Sigmoid colon (tissue), 7 donors: ENCODE results near the gene ZNF646. TPM values are rescaled to one million over a fixed set of nuclear protein-coding genes. Genes with fewer than 3 reads are reported as not detected.
A peak's percentile ranks its signal among the peaks of the same experiment; 100 is the strongest.

Experiments
- DNase-seq: peaks from one replicate; pipeline ENCODE4 v3.0.0-alpha.2; 2019
- H3K27ac ChIP-seq, 4 donors: fragments of 200-600 bp; sonication (generic); one replicate each; pipeline ENCODE4 v1.5.1; 2016 to 2019; ENCODE audit warnings: mild to moderate bottlenecking in 1 of 4
- H3K27me3 ChIP-seq, 3 donors: fragments of 200-600 bp; sonication (generic); one replicate each; pipeline ENCODE4 v1.5.1; 2019; ENCODE audit warnings: mild to moderate bottlenecking in 1 of 3
- H3K36me3 ChIP-seq, 4 donors: fragments of 200-600 bp; sonication (generic); one replicate each; pipeline ENCODE4 v1.5.1; 2016 to 2019
- H3K4me1 ChIP-seq, 4 donors: fragments of 200-600 bp; sonication (generic); one replicate each; pipeline ENCODE4 v1.5.1; 2017 to 2019
- H3K4me3 ChIP-seq, 4 donors: fragments of 200-600 bp; sonication (generic); one replicate each; pipeline ENCODE4 v1.5.1; 2017 to 2019; ENCODE audit warnings: mild to moderate bottlenecking in 2 of 4, moderate library complexity in 1 of 4
- H3K9me3 ChIP-seq, 4 donors: fragments of 200-600 bp in 3 of 4; sonication (generic) in 3 of 4; one replicate each; pipeline versions ENCODE4 v1.5.1 to v1.6.1; 2013 to 2019
- EP300 ChIP-seq, 4 donors: sonication (generic); formaldehyde crosslinking; IDR thresholded peaks; one replicate each; pipeline ENCODE4 v1.6.1; 2017; ENCODE audit warnings: antibody characterized with exemption in 4 of 4
- POLR2A ChIP-seq, 2 donors: fragments of 450-650 bp; IDR thresholded peaks; one replicate each; pipeline ENCODE4 v1.6.1; 2016; ENCODE audit warnings: antibody characterized with exemption in 2 of 2, mild to moderate bottlenecking in 2 of 2, moderate library complexity in 2 of 2
- POLR2AphosphoS5 ChIP-seq, 4 donors: sonication (generic); formaldehyde crosslinking; IDR thresholded peaks; one replicate each; pipeline ENCODE4 v1.6.1; 2017; ENCODE audit warnings: antibody characterized with exemption in 4 of 4
- WGBS, 2 donors: extraction: QIAGEN DNeasy Blood & Tissue Kit; methylation state at CpG; one replicate each; pipeline ENCODE4 v1.1.7; 2013; 5-methylcytosine and 5-hydroxymethylcytosine counted together
- intact Hi-C: fragments of 100-400 bp; cut with DNase I; formaldehyde crosslinking; loops from one replicate; pipeline ENCODE4 v1.15.1; 2023
- polyA plus RNA-seq, 3 donors: library from polyadenylated mRNA; stranded (reverse); fragments of 200-250 nt; gene quantifications; one replicate each; pipeline ENCODE4 v1.2.3, GENCODE V29; 2013
- total RNA-seq, 4 donors: library from RNA; depleted of rRNA; stranded (reverse); fragments of >200 nt; gene quantifications; one replicate each; pipeline ENCODE4 v1.1.0, GENCODE V29; 2016
- TF ChIP-seq, protein P1 (sequence below), 4 experiments: fragments of 450-650 bp in 3 of 4; fragments of 200-600 bp in 1 of 4; IDR thresholded peaks; one replicate each; pipeline ENCODE4 v1.5.1; 2016 to 2019; ENCODE audit warnings: antibody characterized with exemption in 4 of 4, mild to moderate bottlenecking in 3 of 4, moderate library complexity in 2 of 4
- donor health status: healthy with polysubstance abuse.
- donor health status: Bipolar disorder and iron deficiency.
- donor health status: healthy.

The ZNF646 gene
- total and polyA plus RNA-seq, 7 donors = 1.8 to 15.0 (median 8.3) TPM

DNA sequence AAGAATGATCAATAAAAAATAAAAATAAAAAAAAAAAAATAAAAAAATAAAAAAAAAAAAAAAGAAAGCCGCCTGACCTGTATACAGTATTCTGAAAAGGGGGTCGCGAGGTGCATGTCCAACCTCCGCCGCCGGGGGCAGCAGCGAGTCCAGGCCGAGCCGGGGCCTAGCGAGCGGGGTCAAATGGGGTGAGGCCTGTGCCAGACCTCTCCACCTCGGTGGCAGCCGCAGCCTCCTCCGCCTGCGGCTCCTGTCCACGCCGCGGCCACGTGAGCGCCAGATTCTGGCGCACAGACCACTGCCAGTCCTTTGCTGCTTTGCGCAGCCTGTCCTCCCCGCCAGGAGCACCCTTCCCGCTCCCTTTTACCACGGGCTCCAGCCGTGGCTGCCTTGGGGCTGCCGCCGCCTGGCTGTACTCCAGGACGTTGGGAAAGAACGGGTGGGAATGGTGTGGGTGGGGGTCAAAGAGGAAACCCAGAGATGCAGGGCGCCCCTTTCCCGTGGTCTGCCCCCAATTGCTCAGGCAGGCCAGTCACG is 31.5 kb downstream of the ZNF646 start:
- H3K4me3 ChIP-seq = peak overlapping the region in 3 of 4 donors; percentile 16 to 24 (median 16)

DNA sequence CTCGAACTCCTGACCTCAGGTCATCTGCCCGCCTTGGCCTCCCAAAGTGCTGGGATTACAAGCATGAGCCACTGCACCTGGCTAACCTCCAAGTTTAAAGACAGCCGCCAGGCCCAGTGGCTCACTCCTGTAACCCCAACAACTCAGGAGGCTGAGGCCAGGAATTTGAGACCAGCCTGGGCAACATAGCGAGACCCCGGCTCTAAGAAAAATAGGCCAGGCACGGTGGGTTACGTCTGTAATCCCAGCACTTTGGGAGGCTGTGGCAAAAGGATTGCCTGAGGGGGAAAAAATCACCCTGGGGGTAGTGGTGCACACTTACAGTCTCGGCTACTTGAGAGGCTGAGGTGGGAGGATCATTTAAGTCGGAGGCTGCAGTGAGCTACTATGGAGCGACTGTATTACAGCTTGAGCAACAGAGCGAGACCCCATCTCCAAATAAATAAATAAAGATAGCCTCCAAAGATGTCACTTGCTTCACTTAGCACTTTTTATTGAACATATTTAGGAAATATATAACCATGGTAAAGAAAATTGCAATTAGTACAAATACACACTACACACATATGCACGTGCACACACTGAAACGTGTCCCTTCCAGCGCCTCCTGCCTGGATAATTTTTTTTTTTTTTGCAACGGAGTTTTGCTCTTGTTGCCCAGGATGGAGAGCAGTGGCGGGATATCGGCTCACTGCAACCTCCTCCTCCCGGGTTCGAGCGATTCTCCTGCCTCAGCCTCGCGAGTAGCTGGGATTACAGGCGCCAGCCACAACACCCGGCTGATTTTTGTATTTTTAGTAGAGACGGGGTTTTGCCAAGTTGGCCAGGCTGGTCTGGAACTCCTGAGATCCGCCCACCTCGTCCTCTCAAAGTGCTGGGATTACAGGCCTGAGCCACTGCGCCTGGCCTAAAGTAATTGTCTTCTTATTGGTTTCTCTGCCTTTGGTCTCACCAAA is 32.6 kb downstream of the ZNF646 start:
- H3K9me3 ChIP-seq = no peaks in the 10 kb centered on the region
- TF ChIP-seq EP300 (IDR thresholded peaks at IDR 0.05) (no peak), POLR2AphosphoS5 (IDR thresholded peaks at IDR 0.05) (no peak), POLR2A (IDR thresholded peaks at IDR 0.05) (no peak)
- TF ChIP-seq, protein P1, sequence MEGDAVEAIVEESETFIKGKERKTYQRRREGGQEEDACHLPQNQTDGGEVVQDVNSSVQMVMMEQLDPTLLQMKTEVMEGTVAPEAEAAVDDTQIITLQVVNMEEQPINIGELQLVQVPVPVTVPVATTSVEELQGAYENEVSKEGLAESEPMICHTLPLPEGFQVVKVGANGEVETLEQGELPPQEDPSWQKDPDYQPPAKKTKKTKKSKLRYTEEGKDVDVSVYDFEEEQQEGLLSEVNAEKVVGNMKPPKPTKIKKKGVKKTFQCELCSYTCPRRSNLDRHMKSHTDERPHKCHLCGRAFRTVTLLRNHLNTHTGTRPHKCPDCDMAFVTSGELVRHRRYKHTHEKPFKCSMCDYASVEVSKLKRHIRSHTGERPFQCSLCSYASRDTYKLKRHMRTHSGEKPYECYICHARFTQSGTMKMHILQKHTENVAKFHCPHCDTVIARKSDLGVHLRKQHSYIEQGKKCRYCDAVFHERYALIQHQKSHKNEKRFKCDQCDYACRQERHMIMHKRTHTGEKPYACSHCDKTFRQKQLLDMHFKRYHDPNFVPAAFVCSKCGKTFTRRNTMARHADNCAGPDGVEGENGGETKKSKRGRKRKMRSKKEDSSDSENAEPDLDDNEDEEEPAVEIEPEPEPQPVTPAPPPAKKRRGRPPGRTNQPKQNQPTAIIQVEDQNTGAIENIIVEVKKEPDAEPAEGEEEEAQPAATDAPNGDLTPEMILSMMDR (IDR thresholded peaks at IDR 0.05) = no peak
- peaks cover 8 to 26% (median 17%) of the 10 kb centered on the region in 4 donors for H3K36me3 ChIP-seq
- 91 to 92% methylated on average over 28 of the region's 28 CpGs for WGBS, 2 donors
- H3K27me3 ChIP-seq = no peaks in the 10 kb centered on the region
- H3K4me3 ChIP-seq = no peak overlapping the region
- no peak for DNase-seq
- peaks cover 0 to 32% (median 27%) of the 10 kb centered on the region in 4 donors for H3K4me1 ChIP-seq
- H3K27ac ChIP-seq = peak overlapping the region in 3 of 4 donors; percentile 89
- intact Hi-C loops = loop anchor here (5.0 kb wide), 1 partner anchor 36 kb away; no protein-coding TSS in a partner anchor

More for the DNA sequence above, 31.5 kb downstream of the ZNF646 start:
- intact Hi-C loops = loop anchor here (5.0 kb wide), 1 partner anchor 37 kb away; no protein-coding TSS in a partner anchor
- TF ChIP-seq, protein P1 (IDR thresholded peaks at IDR 0.05) = peak; percentile 70 to 86 (median 80)
- TF ChIP-seq POLR2AphosphoS5 (IDR thresholded peaks at IDR 0.05) = peak; percentile 46 to 75 (median 58)
- peak in 1 of 4 donors; percentile 71 for TF ChIP-seq EP300 (IDR thresholded peaks at IDR 0.05)
- no peak for TF ChIP-seq POLR2A (IDR thresholded peaks at IDR 0.05)
- H3K36me3 ChIP-seq = peaks cover 7 to 16% (median 11%) of the 10 kb centered on the region in 4 donors
- peak; percentile 95 for DNase-seq
- no peaks in the 10 kb centered on the region for H3K27me3 ChIP-seq
- H3K9me3 ChIP-seq = no peaks in the 10 kb centered on the region
- peak overlapping the region; percentile 65 to 89 (median 81) for H3K27ac ChIP-seq
- 7 to 16% methylated on average over 33 of the region's 33 CpGs for WGBS, 2 donors
- peaks cover 0 to 32% (median 27%) of the 10 kb centered on the region in 4 donors for H3K4me1 ChIP-seq

DNA sequence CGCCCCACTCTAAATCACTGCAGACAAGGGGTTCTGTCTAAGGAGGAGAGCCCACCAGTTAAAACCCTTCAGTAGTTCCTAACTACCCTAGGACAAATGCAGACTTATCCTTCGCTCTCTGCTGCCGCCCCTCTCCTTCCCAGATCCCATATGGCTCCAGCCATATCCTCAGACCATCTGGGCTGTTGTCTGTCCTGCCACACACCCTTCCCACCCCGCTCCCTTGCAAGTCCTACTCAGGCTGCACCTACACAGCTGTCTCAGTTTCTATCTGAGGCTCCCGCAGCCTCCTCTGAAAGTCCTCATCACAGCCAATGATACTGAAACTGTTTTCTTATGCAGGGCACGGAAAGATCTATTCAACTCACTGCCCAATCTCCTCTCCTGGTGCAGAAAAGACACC is 33.2 kb downstream of the ZNF646 start:
- Histone ChIP-seq H3K4me1 (peaks cover 0 to 32% (median 27%) of the 10 kb centered on the region in 4 donors), H3K9me3 (no peaks in the 10 kb centered on the region), H3K36me3 (peaks cover 14 to 33% (median 24%) of the 10 kb centered on the region in 4 donors), H3K27me3 (no peaks in the 10 kb centered on the region), H3K27ac (peak overlapping the region in 3 of 4 donors; percentile 89), H3K4me3 (peak overlapping the region in 1 of 4 donors; percentile 86)
- TF ChIP-seq EP300 (IDR thresholded peaks at IDR 0.05) = no peak
- no peak for TF ChIP-seq POLR2AphosphoS5 (IDR thresholded peaks at IDR 0.05)
- TF ChIP-seq, protein P1 (IDR thresholded peaks at IDR 0.05) = no peak
- TF ChIP-seq POLR2A (IDR thresholded peaks at IDR 0.05) = no peak
- no peak for DNase-seq
- 89 to 91% methylated on average over 6 of the region's 6 CpGs for WGBS, 2 donors
- intact Hi-C loops = loop anchor here (5.0 kb wide), 1 partner anchor 35 kb away; no protein-coding TSS in a partner anchor

DNA sequence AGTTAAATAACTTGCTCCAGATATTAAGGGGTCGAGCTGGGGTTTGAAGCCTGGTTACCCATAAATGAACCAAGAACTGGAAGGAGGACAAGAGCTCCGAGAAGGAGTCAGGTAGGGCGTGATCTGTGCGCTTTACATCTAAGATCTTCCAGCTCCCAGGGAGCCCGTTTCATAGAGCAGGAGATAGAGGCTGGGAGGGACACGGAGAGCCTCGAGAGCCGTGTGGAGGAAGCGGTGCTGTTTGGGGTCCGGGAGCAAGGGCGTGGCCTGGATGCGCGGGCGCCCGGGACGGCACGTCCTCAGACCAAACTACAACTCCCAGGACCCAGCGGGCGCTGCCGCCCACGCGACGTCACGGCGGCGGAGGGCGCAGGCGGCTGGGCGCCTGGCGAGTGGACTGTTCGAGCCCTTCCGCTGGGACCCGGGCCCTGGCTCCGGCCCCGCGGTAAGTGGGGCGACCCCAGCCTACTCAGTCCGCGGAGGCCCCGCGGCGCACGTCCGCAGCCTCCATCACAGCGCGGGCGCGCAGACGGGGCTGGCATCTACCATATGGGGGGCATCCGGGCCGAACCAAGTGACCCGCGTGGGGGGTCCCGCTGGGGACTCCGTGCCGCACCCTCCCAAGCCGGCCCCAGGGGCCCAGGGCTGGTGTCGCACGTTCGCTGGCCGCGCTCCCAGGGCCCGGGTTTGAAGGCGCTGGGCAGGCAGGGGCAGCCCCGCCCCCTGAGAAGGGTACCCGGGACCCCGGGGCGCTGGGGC is 34.0 kb downstream of the ZNF646 start, which contains the start of gene BCKDK:
BCKDK (plus strand) TSS at position 352 of the 759 bp plus-strand sequence. CDS start 838 bp downstream, outside the sequence.
- peaks cover 14 to 38% (median 26%) of the 10 kb centered on the region in 4 donors for H3K36me3 ChIP-seq
- TF ChIP-seq POLR2A (IDR thresholded peaks at IDR 0.05) = peak; percentile 29 to 42
- TF ChIP-seq EP300 (IDR thresholded peaks at IDR 0.05) = no peak
- TF ChIP-seq POLR2AphosphoS5 (IDR thresholded peaks at IDR 0.05) = peak; percentile 61 to 88 (median 77)
- H3K4me3 ChIP-seq = peak within 1 kb of the TSS; percentile 86 to 97 (median 86)
- H3K9me3 ChIP-seq = no peaks in the 10 kb centered on the region
- no peaks in the 10 kb centered on the region for H3K27me3 ChIP-seq
- peak; percentile 88 for DNase-seq
- WGBS, 2 donors = 4% methylated on average over 68 of the region's 68 CpGs
- H3K27ac ChIP-seq = peak within 1 kb of the TSS; percentile 88 to 89 (median 89)
- intact Hi-C loops = loop anchor here (5.0 kb wide), 1 partner anchor 34 kb away; no protein-coding TSS in a partner anchor
- H3K4me1 ChIP-seq = peaks cover 0 to 32% (median 27%) of the 10 kb centered on the region in 4 donors
